Muscle of leg (tissue), 16 donors: ENCODE measurements around the gene PLEKHG2. TPM values are rescaled to one million over a fixed set of nuclear protein-coding genes. Genes with fewer than 3 reads are reported as not detected.

Experiments used
- DNase-seq: peaks from one replicate; pipeline ENCODE4 v3.0.0; 2013
- H3K27ac ChIP-seq: one replicate; pipeline ENCODE4 v1.5.1; 2013; ENCODE audit warnings: mild to moderate bottlenecking, low read length, control low read depth
- H3K27me3 ChIP-seq: one replicate; pipeline ENCODE4 v1.6.1; 2013; ENCODE audit warnings: low read length; ENCODE audit not compliant: control insufficient read depth, insufficient read depth
- H3K36me3 ChIP-seq: one replicate; pipeline ENCODE4 v1.6.1; 2013; ENCODE audit warnings: low read length; ENCODE audit not compliant: control insufficient read depth, insufficient read depth
- H3K4me1 ChIP-seq: one replicate; pipeline ENCODE4 v1.6.1; 2013; ENCODE audit warnings: low read length; ENCODE audit not compliant: control insufficient read depth, insufficient read depth
- H3K4me3 ChIP-seq: one replicate; pipeline ENCODE4 v1.5.1; 2013; ENCODE audit warnings: low read length, control low read depth
- H3K9me3 ChIP-seq: replicated peaks from 2 replicates; pipeline ENCODE4 v1.6.1; 2013; ENCODE audit warnings: low read depth, low read length; ENCODE audit not compliant: control insufficient read depth
- WGBS: methylation state at CpG from one replicate; pipeline ENCODE4 v1.1.5; 2013; ENCODE audit warnings: missing lambda C conversion rate; ENCODE audit not compliant: insufficient coverage; 5-methylcytosine and 5-hydroxymethylcytosine counted together
- long read RNA-seq, 11 donors: transcript quantifications; one replicate each; lab custom pipeline, GENCODE V29; 2026
- polyA plus RNA-seq, 8 donors: library from polyadenylated mRNA; unstranded; fragments of 120-200 nt; gene quantifications; one replicate each; pipeline versions ENCODE4 v1.2.1 to v1.2.3, GENCODE V29; 2013; ENCODE audit warnings: inconsistent platforms in 1 of 8, low replicate concordance in 1 of 8; ENCODE audit not compliant: insufficient read length in 8 of 8, insufficient read depth in 1 of 8
- total RNA-seq: library from RNA; stranded (reverse); fragments of 120-200 nt; gene quantifications from one replicate; pipeline ENCODE4 v1.2.4, GENCODE V29; 2013

Gene PLEKHG2, protein sequence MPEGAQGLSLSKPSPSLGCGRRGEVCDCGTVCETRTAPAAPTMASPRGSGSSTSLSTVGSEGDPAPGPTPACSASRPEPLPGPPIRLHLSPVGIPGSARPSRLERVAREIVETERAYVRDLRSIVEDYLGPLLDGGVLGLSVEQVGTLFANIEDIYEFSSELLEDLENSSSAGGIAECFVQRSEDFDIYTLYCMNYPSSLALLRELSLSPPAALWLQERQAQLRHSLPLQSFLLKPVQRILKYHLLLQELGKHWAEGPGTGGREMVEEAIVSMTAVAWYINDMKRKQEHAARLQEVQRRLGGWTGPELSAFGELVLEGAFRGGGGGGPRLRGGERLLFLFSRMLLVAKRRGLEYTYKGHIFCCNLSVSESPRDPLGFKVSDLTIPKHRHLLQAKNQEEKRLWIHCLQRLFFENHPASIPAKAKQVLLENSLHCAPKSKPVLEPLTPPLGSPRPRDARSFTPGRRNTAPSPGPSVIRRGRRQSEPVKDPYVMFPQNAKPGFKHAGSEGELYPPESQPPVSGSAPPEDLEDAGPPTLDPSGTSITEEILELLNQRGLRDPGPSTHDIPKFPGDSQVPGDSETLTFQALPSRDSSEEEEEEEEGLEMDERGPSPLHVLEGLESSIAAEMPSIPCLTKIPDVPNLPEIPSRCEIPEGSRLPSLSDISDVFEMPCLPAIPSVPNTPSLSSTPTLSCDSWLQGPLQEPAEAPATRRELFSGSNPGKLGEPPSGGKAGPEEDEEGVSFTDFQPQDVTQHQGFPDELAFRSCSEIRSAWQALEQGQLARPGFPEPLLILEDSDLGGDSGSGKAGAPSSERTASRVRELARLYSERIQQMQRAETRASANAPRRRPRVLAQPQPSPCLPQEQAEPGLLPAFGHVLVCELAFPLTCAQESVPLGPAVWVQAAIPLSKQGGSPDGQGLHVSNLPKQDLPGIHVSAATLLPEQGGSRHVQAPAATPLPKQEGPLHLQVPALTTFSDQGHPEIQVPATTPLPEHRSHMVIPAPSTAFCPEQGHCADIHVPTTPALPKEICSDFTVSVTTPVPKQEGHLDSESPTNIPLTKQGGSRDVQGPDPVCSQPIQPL (N-terminal part only)
- total RNA-seq, result 21.2 TPM
- polyA plus RNA-seq, result 10 to 100 TPM; 33.5 to 65.3 (median 50.1) TPM
- long read RNA-seq, donor 1, partial matches to known transcripts, result 2,586 of 2,753 reads
- long read RNA-seq, donor 1, other reads (novel, unspliced or antisense), result 167 of 2,753 reads
- long read RNA-seq, donor 2, partial matches to known transcripts, result 792 of 832 reads
- long read RNA-seq, donor 2, other reads (novel, unspliced or antisense), result 40 of 832 reads
- long read RNA-seq, donor 3, partial matches to known transcripts, result 5,262 of 5,629 reads
- long read RNA-seq, donor 3, other reads (novel, unspliced or antisense), result 367 of 5,629 reads
- long read RNA-seq, donor 4, partial matches to known transcripts, result 11 of 15 reads
- long read RNA-seq, donor 4, other reads (novel, unspliced or antisense), result 0 of 15 reads
- long read RNA-seq, donor 5, partial matches to known transcripts, result 9,260 of 9,986 reads
- long read RNA-seq, donor 5, other reads (novel, unspliced or antisense), result 726 of 9,986 reads
- long read RNA-seq, donor 6, partial matches to known transcripts, result 10,296 of 11,054 reads
- long read RNA-seq, donor 6, other reads (novel, unspliced or antisense), result 756 of 11,054 reads
- long read RNA-seq, donor 7, partial matches to known transcripts, result 6,303 of 6,816 reads
- long read RNA-seq, donor 7, other reads (novel, unspliced or antisense), result 513 of 6,816 reads
- long read RNA-seq, donor 8, result 0 reads
- long read RNA-seq, donor 9, partial matches to known transcripts, result 5,125 of 5,466 reads
- long read RNA-seq, donor 9, other reads (novel, unspliced or antisense), result 341 of 5,466 reads
- long read RNA-seq, donor 10, partial matches to known transcripts, result 10,487 of 11,270 reads
- long read RNA-seq, donor 10, other reads (novel, unspliced or antisense), result 781 of 11,270 reads
- long read RNA-seq, donor 11, partial matches to known transcripts, result 0 of 2 reads
- long read RNA-seq, donor 11, other reads (novel, unspliced or antisense), result 0 of 2 reads

DNA sequence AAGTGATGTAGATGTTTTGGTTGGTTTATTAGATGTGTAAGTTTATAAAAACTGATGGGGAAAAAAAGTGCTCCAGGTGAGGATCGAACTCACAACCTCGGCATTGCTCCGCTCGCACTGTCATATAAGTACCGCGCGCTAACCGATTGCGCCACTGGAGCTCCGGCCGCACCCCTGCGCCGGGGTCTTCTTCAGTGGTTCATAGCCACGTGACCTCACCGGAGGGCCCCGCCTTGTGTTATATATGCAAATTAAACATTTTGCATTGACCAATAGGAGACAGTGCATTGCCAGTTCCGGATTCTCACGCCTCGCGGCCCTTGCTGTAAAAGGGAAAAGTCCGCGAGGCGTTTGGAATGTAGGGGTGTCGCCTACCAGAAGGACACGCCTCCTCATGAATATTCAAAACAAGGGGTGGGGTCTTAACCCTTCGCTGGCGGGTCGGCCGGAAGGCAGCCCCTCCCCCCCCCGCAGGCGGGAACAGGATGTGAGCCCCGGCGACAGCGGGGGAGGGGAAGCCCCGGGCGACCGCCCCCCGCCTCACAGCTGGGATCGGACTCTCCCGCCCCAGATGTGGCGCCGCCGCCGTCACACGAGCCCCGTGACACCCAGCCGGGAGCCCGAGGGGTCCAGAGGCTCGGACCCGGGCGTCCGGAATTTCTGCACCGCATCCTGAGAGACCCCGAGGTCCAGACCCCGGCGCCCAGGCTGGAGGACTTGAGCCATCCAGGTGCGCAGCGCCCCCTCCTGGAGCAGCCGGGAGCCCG, at the start of gene PLEKHG2:
Gene PLEKHG2 (plus strand): TSS at position 570 of the 767 bp plus-strand sequence. CDS start 1,418 bp downstream, outside the sequence.
- peak within 1 kb of the TSS; percentile 99 for H3K27ac ChIP-seq
- H3K9me3 ChIP-seq, result no peaks in the 10 kb centered on the region
- peaks cover 36% of the 10 kb centered on the region for H3K36me3 ChIP-seq
- H3K27me3 ChIP-seq, result no peaks in the 10 kb centered on the region
- H3K4me1 ChIP-seq, result peaks cover 73% of the 10 kb centered on the region
- peak; percentile 100 for DNase-seq
- H3K4me3 ChIP-seq, result peak within 1 kb of the TSS; percentile 96
- 0% methylated on average over 35 of the region's 60 CpGs for WGBS

GRCh38 chr19:39362682-39363657, 49.5 kb upstream of the PLEKHG2 start:
- Histone ChIP-seq H3K4me3 (no peak overlapping the region), H3K27me3 (no peaks in the 10 kb centered on the region), H3K4me1 (peaks cover 28% of the 10 kb centered on the region), H3K27ac (peak overlapping the region; percentile 89), H3K36me3 (peaks cover 73% of the 10 kb centered on the region), H3K9me3 (no peaks in the 10 kb centered on the region)
- DNase-seq, result peak; percentile 64
- 60% methylated on average over 2 of the region's 6 CpGs for WGBS

DNA sequence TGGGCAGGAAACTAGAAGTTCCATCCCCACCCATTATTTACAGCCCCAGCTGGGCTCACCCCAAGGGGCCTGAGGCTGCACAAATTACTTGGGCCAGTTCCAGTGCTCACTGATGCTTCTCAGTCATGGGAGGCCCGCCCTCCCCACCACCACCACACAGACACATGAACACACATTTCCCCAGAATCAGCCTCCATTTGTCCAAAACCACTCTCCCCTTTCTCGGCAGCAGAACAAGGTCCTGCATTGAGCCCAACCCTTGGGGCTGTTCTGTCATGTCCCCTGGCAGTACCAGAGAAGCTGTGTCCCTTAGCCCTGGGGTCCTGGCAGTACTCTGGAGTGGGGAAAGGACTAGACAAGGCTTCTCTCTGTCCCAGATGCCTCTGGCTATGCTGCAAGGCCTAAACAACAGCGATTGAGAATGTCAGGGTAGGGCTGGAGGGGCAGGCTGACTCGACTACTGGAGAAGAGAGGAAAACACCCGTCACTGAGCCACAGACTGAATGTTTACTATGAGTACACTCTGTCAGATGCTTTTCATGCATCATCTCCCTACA, 48.5 kb upstream of the PLEKHG2 start:
- peak; percentile 88 for DNase-seq
- H3K36me3 ChIP-seq, result peaks cover 67% of the 10 kb centered on the region
- no peaks in the 10 kb centered on the region for H3K27me3 ChIP-seq
- H3K4me3 ChIP-seq, result no peak overlapping the region
- no peaks in the 10 kb centered on the region for H3K9me3 ChIP-seq
- 49% methylated on average over 3 of the region's 5 CpGs for WGBS
- H3K4me1 ChIP-seq, result peaks cover 28% of the 10 kb centered on the region
- H3K27ac ChIP-seq, result peak overlapping the region; percentile 89

DNA sequence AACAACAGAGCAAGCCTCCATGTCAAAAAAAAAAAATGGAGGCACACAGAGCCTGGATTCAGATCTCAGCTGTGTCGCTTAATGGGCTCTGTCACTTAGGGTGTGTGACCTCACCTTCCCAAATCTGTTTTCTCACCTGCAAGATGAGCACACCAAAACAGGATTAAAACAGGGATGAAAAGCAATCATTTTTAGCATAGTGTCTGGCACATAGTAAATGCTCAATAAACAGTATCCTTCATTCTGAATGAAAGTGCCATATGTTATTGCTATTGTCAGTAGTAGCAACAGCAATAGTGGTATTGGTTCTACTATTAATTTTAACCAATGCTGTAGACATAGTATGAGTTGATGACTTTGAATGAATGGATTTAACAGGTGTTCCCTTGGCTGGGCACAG, 46.9 kb upstream of the PLEKHG2 start:
- H3K36me3 ChIP-seq, result peaks cover 74% of the 10 kb centered on the region
- WGBS, result 100% methylated on average over 1 of the region's 1 CpG
- no peak overlapping the region for H3K27ac ChIP-seq

DNA sequence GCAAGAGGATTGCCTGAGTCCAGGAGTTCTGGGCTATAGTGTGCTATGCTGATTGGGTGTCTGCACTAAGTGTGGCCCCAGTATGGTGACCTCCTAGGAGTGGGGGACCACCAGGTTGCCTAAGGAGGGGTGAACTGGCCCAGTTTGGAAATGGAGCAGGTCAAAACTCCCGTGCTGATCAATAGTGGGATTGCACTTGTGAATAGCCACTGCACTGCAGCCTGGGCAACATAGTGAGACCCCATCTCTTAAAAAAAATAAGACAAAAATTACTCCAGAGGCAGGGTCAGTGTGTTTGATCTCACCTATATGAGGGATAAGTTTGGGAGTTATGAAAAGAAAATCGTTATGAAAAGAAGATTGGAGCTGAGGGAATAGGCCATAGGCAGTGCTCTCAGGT, 43.3 kb upstream of the PLEKHG2 start:
- no peaks in the 10 kb centered on the region for H3K27me3 ChIP-seq
- H3K4me1 ChIP-seq, result peaks cover 20% of the 10 kb centered on the region
- no peaks in the 10 kb centered on the region for H3K9me3 ChIP-seq
- H3K4me3 ChIP-seq, result no peak overlapping the region
- peaks cover 71% of the 10 kb centered on the region for H3K36me3 ChIP-seq
- no peak for DNase-seq
- H3K27ac ChIP-seq, result no peak overlapping the region
- 50% methylated on average over 1 of the region's 2 CpGs for WGBS

More for the DNA sequence above, 46.9 kb upstream of the PLEKHG2 start:
- no peak for DNase-seq
- Histone ChIP-seq H3K27me3 (no peaks in the 10 kb centered on the region), H3K9me3 (no peaks in the 10 kb centered on the region), H3K4me3 (no peak overlapping the region), H3K4me1 (peaks cover 28% of the 10 kb centered on the region)

- Histone ChIP-seq H3K27ac (no peak overlapping the region), H3K36me3 (peaks cover 76% of the 10 kb centered on the region)
These were observed 41.7 kb upstream of the PLEKHG2 start for GRCh38 chr19:39370735-39371134.

DNA sequence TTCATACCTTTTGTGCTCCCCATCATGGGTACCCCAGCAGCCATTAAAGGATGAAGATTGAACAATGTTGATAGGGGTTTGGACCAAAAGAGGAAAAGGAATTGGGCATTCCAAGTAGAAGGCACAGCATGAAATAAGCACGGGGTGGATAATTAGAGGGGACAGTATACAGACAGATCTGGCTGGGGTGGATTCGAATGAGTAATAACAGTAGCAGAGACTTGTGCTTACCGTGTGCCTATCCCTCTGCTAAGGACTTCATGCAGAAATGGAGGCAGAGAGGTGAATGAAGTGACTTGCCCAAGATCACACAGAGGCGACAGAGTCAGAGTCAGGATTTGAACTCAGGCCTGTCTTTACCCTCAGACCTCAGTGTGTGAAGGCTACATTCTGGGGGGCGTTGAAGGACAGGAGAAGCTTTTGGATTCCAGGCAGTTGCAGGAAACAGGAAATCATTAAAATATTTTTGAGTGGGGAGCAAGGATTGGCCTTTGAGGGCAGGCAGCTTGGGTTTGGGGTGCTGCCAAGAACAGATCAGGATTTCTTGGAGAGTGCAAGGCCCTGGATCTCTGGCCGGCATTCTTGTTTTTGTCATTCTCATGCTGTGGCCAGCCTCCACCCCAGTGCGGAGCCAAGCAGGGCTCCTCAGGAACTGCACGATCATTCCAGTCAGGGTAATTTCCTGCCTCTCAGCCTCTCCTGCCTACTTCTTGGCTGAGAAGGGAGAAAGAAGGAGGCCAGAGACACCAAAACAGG, 40.2 kb upstream of the PLEKHG2 start:
- H3K9me3 ChIP-seq, result no peaks in the 10 kb centered on the region
- peak; percentile 96 for DNase-seq
- peaks cover 14% of the 10 kb centered on the region for H3K4me1 ChIP-seq
- WGBS, result 22% methylated on average over 7 of the region's 8 CpGs
- H3K36me3 ChIP-seq, result peaks cover 76% of the 10 kb centered on the region
- H3K4me3 ChIP-seq, result no peak overlapping the region
- peak overlapping the region; percentile 91 for H3K27ac ChIP-seq
- H3K27me3 ChIP-seq, result no peaks in the 10 kb centered on the region

More at GRCh38 chr19:39370735-39371134, 41.7 kb upstream of the PLEKHG2 start:
- Histone ChIP-seq H3K9me3 (no peaks in the 10 kb centered on the region), H3K4me1 (peaks cover 14% of the 10 kb centered on the region), H3K27me3 (no peaks in the 10 kb centered on the region), H3K4me3 (no peak overlapping the region)
- 100% methylated on average over 1 of the region's 5 CpGs for WGBS
- no peak for DNase-seq
